GM23338 (cell line): ENCODE measurements around the gene TBCD. TPM values are rescaled to one million over a fixed set of nuclear protein-coding genes. Genes with fewer than 3 reads are reported as not detected.

Experiments used
- ATAC-seq: fragments of 200-7000 bp; cut with Tn5 transposase; 3 replicates; pipeline ENCODE4 v1.9.1; 2020
- DNase-seq: peaks from one replicate; pipeline ENCODE4 v3.0.0-alpha.2; 2015; ENCODE audit warnings: low spot score
- H2AFZ ChIP-seq: fragments of 200-600 bp; sonication (generic); 2 replicates; pipeline ENCODE4 v1.8.0; 2016; ENCODE audit warnings: antibody characterized with exemption, mild to moderate bottlenecking, moderate library complexity
- H3F3A ChIP-seq: fragments of 200-600 bp; sonication (generic); replicated peaks from 2 replicates; pipeline ENCODE4 v1.8.0; 2017; ENCODE audit warnings: antibody characterized with exemption, mixed run types, low read depth
- H3K27ac ChIP-seq: fragments of 200-600 bp; sonication (generic); 2 replicates; pipeline ENCODE4 v1.6.1; 2016; ENCODE audit warnings: low read depth
- H3K27me3 ChIP-seq: fragments of 200-600 bp; sonication (generic); 2 replicates; pipeline ENCODE4 v1.8.0; 2016; ENCODE audit warnings: mild to moderate bottlenecking, mixed run types, moderate library complexity; ENCODE audit not compliant: insufficient read depth
- H3K36me3 ChIP-seq: fragments of 200-600 bp; sonication (generic); 2 replicates; pipeline ENCODE4 v1.8.0; 2016; ENCODE audit warnings: mild to moderate bottlenecking; ENCODE audit not compliant: insufficient read depth
- H3K4me1 ChIP-seq: fragments of 200-600 bp; sonication (generic); 2 replicates; pipeline ENCODE4 v1.8.0; 2016; ENCODE audit warnings: mild to moderate bottlenecking, moderate library complexity; ENCODE audit not compliant: insufficient read depth
- H3K4me2 ChIP-seq: fragments of 200-600 bp; sonication (generic); 2 replicates; pipeline ENCODE4 v1.7.1; 2017; ENCODE audit warnings: mixed run types
- H3K4me3 ChIP-seq: fragments of 200-600 bp; sonication (generic); 2 replicates; pipeline ENCODE4 v1.6.1; 2016; ENCODE audit warnings: mixed run types
- H3K79me2 ChIP-seq: fragments of 200-600 bp; sonication (generic); replicated peaks from 2 replicates; pipeline ENCODE4 v1.8.0; 2017; ENCODE audit warnings: mild to moderate bottlenecking; ENCODE audit not compliant: insufficient read depth
- H3K9me2 ChIP-seq: fragments of 200-600 bp; sonication (generic); 2 replicates; pipeline ENCODE4 v1.8.0; 2017; ENCODE audit not compliant: insufficient read depth
- H4K20me1 ChIP-seq: fragments of 200-600 bp; sonication (generic); replicated peaks from 2 replicates; pipeline ENCODE4 v1.8.0; 2017; ENCODE audit warnings: mild to moderate bottlenecking; ENCODE audit not compliant: insufficient read depth
- H3K27ac Mint-ChIP-seq: 2 replicates; pipeline ENCODE4 v1.8.0; 2020; ENCODE audit warnings: inconsistent platforms, mild to moderate bottlenecking, moderate library complexity, mixed read lengths
- H3K27me3 Mint-ChIP-seq: 3 replicates; pipeline ENCODE4 v1.8.0; 2022; ENCODE audit warnings: low read depth, mild to moderate bottlenecking, moderate library complexity, mixed read lengths, inconsistent platforms; ENCODE audit not compliant: insufficient read depth, poor library complexity
- H3K36me3 Mint-ChIP-seq: 3 replicates; pipeline ENCODE4 v1.8.0; 2021; ENCODE audit warnings: low read depth, mild to moderate bottlenecking, inconsistent platforms, moderate library complexity, mixed read lengths
- H3K4me1 Mint-ChIP-seq: 3 replicates; pipeline ENCODE4 v1.8.0; 2020; ENCODE audit warnings: mild to moderate bottlenecking, inconsistent platforms, mixed read lengths
- H3K4me3 Mint-ChIP-seq: 3 replicates; pipeline ENCODE4 v1.8.0; 2021; ENCODE audit warnings: moderate library complexity, mild to moderate bottlenecking, inconsistent platforms, mixed read lengths
- H3K9me3 Mint-ChIP-seq: 3 replicates; pipeline ENCODE4 v1.8.0; 2020; ENCODE audit warnings: moderate library complexity, mild to moderate bottlenecking, inconsistent platforms, mixed read lengths
- CREB1 ChIP-seq: fragments of 250-450 bp; sonication (Bioruptor Pico); IDR thresholded peaks from 2 replicates; pipeline ENCODE4 v1.5.0; 2020; ENCODE audit warnings: low read depth, mild to moderate bottlenecking, moderate library complexity
- CTCF ChIP-seq, 2 experiments: fragments of 200-600 bp in 1 of 2; sonication (generic) in 1 of 2; conservative IDR thresholded peaks; 2 replicates each; pipeline versions ENCODE4 v1.5.1 to v1.6.1; 2016 to 2017; ENCODE audit warnings: antibody characterized with exemption in 2 of 2, low read depth in 2 of 2, mild to moderate bottlenecking in 2 of 2, moderate library complexity in 1 of 2
- ETS1 ChIP-seq: IDR thresholded peaks from 2 replicates; pipeline ENCODE4 v1.6.1; 2016; ENCODE audit warnings: antibody characterized with exemption
- EZH2 ChIP-seq: fragments of 200-600 bp; sonication (generic); IDR thresholded peaks from one replicate; pipeline ENCODE4 v1.8.0; 2017; ENCODE audit warnings: antibody characterized with exemption, mild to moderate bottlenecking, low read depth; ENCODE audit not compliant: unreplicated experiment
- EZH2phosphoT487 ChIP-seq: fragments of 200-600 bp; sonication (generic); IDR thresholded peaks from one replicate; pipeline ENCODE4 v1.8.1; 2018; ENCODE audit warnings: antibody characterized with exemption; ENCODE audit not compliant: unreplicated experiment
- JUNB ChIP-seq: IDR thresholded peaks from one replicate; pipeline ENCODE4 v1.6.1; 2016; ENCODE audit warnings: antibody characterized with exemption; ENCODE audit not compliant: unreplicated experiment
- NANOG ChIP-seq: IDR thresholded peaks from 2 replicates; pipeline ENCODE4 v1.6.1; 2016; ENCODE audit warnings: antibody characterized with exemption, borderline replicate concordance
- POLR2AphosphoS5 ChIP-seq: IDR thresholded peaks from 2 replicates; pipeline ENCODE4 v1.6.1; 2016; ENCODE audit warnings: antibody characterized with exemption, low read depth
- REST ChIP-seq: IDR thresholded peaks from one replicate; pipeline ENCODE4 v1.6.1; 2018; ENCODE audit warnings: antibody characterized with exemption; ENCODE audit not compliant: unreplicated experiment
- STAT1 ChIP-seq: IDR thresholded peaks from one replicate; pipeline ENCODE4 v1.6.1; 2016; ENCODE audit warnings: antibody characterized with exemption; ENCODE audit not compliant: unreplicated experiment
- ZNF114 ChIP-seq: fragments of 250-450 bp; sonication (Bioruptor Pico); IDR thresholded peaks from 2 replicates; pipeline ENCODE4 v1.5.0; 2020; ENCODE audit warnings: mild to moderate bottlenecking, moderate library complexity
- ZNF331 ChIP-seq: fragments of 250-450 bp; sonication (Bioruptor Pico); IDR thresholded peaks from 2 replicates; pipeline ENCODE4 v1.5.0; 2020; ENCODE audit warnings: low read depth, mild to moderate bottlenecking, moderate library complexity
- ZNF462 ChIP-seq: fragments of 250-450 bp; sonication (Bioruptor Pico); IDR thresholded peaks from 2 replicates; pipeline ENCODE4 v1.5.0; 2020; ENCODE audit warnings: mild to moderate bottlenecking, moderate library complexity
- polyA plus RNA-seq: library from polyadenylated mRNA; unstranded; fragments of >200 nt; fragmentation: Nextera tagmentation; extraction: Ambion mirVana; gene quantifications from 2 replicates; pipeline ENCODE4 v1.2.1, GENCODE V29; 2016
- total RNA-seq: library from RNA; depleted of rRNA; stranded (reverse); fragments of >200 nt; shearing (Covaris generic); gene quantifications from 2 replicates; pipeline ENCODE4 v1.2.3, GENCODE V29; 2014

The TBCD gene
- total and polyA plus RNA-seq, 2 experiments from 2014 or later = 75.0 to 116 TPM

- Histone ChIP-seq H3K79me2 (no peaks in the 10 kb centered on the region; the same call in 1 of the 2 replicates), H3K4me2 (no peak overlapping the region), H3F3A (no peaks in the 10 kb centered on the region), H3K27ac (no peak overlapping the region), H3K4me3 (no peak overlapping the region), H3K36me3 (peaks cover 4% of the 10 kb centered on the region; the same call in 1 of the 2 replicates), H3K4me1 (no peaks in the 10 kb centered on the region), H4K20me1 (no peaks in the 10 kb centered on the region; the same call in 1 of the 2 replicates), H2AFZ (no peak overlapping the region), H3K27me3 (no peaks in the 10 kb centered on the region), H3K9me2 (no peaks in the 10 kb centered on the region)
- no peak overlapping the region for H3K4me3 Mint-ChIP-seq
- ATAC-seq (no peak), DNase-seq (no peak)
- peaks cover 17% of the 10 kb centered on the region for H3K27me3 Mint-ChIP-seq
- TF ChIP-seq POLR2AphosphoS5 (no peak), JUNB (no peak), ZNF462 (CRISPR knock-in tag) (no peak), REST (no peak), CREB1 (CRISPR knock-in tag) (no peak), ZNF331 (CRISPR knock-in tag) (no peak), ETS1 (no peak), STAT1 (no peak), CTCF (conservative IDR thresholded peaks at IDR 0.05; ENCODE audit: low read depth in 2 of 2) (no peak), NANOG (no peak), ZNF114 (CRISPR knock-in tag) (no peak), EZH2phosphoT487 (no peak), EZH2 (no peak)
- H3K27ac Mint-ChIP-seq = no peak overlapping the region
- H3K36me3 Mint-ChIP-seq = peaks cover 73% of the 10 kb centered on the region
- no peaks in the 10 kb centered on the region; the same call in 1 of the 3 replicates for H3K4me1 Mint-ChIP-seq
- H3K9me3 Mint-ChIP-seq = peaks cover 1% of the 10 kb centered on the region; the same call in 2 of the 3 replicates
Measured at GRCh38 chr17:82936768-82937171, 184.9 kb downstream of the TBCD start.
